ENCODE results near the gene ANO2.

DNA sequence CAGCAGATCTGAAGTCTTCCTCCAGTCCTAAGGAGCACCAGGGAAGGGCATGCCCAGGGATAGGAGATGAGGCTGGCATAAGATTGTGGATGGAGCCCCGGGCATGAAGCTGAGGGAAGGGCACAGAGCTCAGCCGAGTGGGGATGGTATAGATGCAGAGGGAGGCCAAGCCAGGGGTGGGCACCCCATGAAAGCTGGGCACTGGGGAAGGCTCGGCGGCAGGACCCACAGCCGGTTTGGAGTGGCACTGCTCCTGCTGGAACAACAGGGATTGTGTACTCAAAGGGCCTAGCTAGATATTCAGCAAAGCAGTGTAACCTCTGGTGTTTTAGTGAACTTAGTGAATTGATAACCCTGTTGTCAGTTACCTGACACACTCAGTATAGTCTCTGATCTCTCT lies 396.0 kb downstream of the ANO2 start:
- TF ChIP-seq, protein P1, sequence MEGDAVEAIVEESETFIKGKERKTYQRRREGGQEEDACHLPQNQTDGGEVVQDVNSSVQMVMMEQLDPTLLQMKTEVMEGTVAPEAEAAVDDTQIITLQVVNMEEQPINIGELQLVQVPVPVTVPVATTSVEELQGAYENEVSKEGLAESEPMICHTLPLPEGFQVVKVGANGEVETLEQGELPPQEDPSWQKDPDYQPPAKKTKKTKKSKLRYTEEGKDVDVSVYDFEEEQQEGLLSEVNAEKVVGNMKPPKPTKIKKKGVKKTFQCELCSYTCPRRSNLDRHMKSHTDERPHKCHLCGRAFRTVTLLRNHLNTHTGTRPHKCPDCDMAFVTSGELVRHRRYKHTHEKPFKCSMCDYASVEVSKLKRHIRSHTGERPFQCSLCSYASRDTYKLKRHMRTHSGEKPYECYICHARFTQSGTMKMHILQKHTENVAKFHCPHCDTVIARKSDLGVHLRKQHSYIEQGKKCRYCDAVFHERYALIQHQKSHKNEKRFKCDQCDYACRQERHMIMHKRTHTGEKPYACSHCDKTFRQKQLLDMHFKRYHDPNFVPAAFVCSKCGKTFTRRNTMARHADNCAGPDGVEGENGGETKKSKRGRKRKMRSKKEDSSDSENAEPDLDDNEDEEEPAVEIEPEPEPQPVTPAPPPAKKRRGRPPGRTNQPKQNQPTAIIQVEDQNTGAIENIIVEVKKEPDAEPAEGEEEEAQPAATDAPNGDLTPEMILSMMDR (IDR thresholded peaks at IDR 0.05; ENCODE audit: low read depth, low read length, poor library complexity, severe bottlenecking): no peak
- TF ChIP-seq EZH2phosphoT487 (IDR thresholded peaks at IDR 0.05; ENCODE audit: borderline replicate concordance, low read length): no peak

Data from DOHH2 (cell line).